ENCODE data around the gene C1orf159. TPM values are rescaled to one million over a fixed set of nuclear protein-coding genes. Genes with fewer than 3 reads are reported as not detected.
A peak's percentile ranks its signal among the peaks of the same experiment; 100 is the strongest.

The C1orf159 gene
- total RNA-seq, 2 donors from 2014 or later, result 13.4 to 17.1 TPM

- no peak overlapping the region for H3K27ac Mint-ChIP-seq
- no peak for DNase-seq
- no peak overlapping the region for H3K4me3 Mint-ChIP-seq
- H3K4me1 Mint-ChIP-seq, result peaks cover 3% of the 10 kb centered on the region
- ATAC-seq, result no peak
- no peaks in the 10 kb centered on the region for H3K36me3 Mint-ChIP-seq (ENCODE audit: low read depth)
- no peaks in the 10 kb centered on the region for H3K27me3 Mint-ChIP-seq
- no peaks in the 10 kb centered on the region for H3K9me3 ChIP-seq (ENCODE audit: control insufficient read depth, low read length, poor library complexity, severe bottlenecking)
These were observed 29.0 kb downstream of the C1orf159 start for GRCh38 chr1:1086911-1087341.

GRCh38 chr1:1085911-1086841, 29.7 kb downstream of the C1orf159 start:
- ATAC-seq (no peak), DNase-seq (no peak)
- no peak overlapping the region for H3K4me3 Mint-ChIP-seq
- no peak overlapping the region for H3K27ac Mint-ChIP-seq
- H3K27me3 Mint-ChIP-seq, result no peaks in the 10 kb centered on the region
- no peaks in the 10 kb centered on the region for H3K36me3 Mint-ChIP-seq (ENCODE audit: low read depth)
- H3K4me1 Mint-ChIP-seq, result peaks cover 3% of the 10 kb centered on the region
- H3K9me3 ChIP-seq (ENCODE audit: control insufficient read depth, low read length, poor library complexity, severe bottlenecking), result no peaks in the 10 kb centered on the region

DNA sequence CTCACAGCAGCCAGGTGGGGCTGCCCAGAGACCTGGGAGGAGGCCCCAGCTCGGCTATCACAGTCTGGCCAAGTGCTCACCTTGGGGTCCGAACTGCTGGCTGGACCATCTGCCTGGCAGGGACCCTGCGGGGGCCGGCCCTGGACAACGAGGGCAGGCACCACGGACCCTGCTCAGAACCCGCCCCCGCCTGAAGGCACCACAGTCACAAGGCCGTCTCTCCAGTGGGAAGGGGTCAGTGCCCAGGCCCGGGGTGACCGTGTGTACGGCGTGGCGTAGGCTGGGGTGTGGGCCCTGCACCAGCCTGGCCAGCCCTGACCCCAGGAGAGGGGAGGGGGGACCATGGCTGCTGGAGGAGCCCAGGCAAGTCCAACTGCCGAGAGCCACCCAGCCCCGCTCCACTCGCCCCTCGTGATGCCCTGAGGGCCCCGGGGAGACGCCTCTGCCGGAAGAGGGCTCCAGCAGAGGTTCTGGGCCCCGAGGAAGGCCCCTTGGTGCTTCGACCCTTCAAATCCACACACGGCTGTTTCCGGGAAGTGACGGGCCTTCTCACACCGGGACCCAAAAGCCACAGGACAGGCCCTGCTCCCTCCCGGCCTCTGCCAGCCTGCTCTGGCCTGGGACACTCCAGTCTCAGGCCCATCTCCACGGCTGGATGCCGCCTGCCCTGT, 30.6 kb downstream of the C1orf159 start:
- H3K4me3 Mint-ChIP-seq, result no peak overlapping the region
- DNase-seq (no peak), ATAC-seq (no peak)

DNA sequence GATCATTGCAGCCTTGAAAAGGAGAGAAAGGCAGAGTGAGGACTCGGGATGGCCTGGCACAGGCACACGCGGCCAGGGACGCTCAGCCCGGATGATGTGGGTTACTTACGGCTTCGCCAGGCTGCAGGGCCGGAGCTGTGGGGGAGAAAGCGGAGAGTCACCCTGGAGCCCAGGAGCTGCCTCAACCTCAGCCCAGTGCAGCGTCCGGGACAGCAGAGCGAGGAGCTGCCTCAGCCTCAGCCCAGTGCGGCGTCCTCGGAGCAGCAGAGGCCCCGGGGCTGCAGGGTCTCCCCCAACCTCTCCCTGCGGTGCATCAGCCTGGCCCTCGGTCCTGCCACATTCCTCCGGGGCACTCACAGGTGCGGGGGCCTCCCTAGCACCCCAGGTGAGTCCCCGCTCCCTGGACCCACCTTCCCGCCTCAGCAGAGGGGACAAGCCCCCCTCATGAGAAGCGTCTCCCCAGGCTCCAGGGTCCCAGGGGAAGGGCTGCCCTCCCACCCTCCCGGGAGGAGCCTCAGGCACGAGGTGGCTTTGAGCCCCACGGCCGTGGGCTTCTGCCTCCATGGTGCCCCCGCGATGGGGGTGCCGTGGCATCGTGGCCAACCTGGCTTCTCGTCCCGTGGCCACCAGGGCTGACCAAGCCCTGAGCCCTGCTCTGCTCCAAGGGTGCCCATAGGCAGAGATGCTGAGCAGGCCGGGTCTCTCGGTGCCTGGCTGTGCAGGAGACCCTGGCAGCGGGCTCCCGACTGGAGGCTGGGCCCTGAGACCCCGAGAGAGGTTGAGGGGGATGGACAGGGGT, 31.3 kb downstream of the C1orf159 start:
- Mint-ChIP-seq H3K4me3 (no peak overlapping the region), H3K27ac (no peak overlapping the region), H3K27me3 (no peaks in the 10 kb centered on the region), H3K36me3 (ENCODE audit: low read depth) (no peaks in the 10 kb centered on the region), H3K4me1 (peaks cover 1% of the 10 kb centered on the region)
- H3K9me3 ChIP-seq (ENCODE audit: control insufficient read depth, low read length, poor library complexity, severe bottlenecking), result no peaks in the 10 kb centered on the region
- ATAC-seq (no peak), DNase-seq (no peak)

More for the DNA sequence above, 30.6 kb downstream of the C1orf159 start:
- Mint-ChIP-seq H3K4me1 (peaks cover 3% of the 10 kb centered on the region), H3K27ac (no peak overlapping the region), H3K27me3 (no peaks in the 10 kb centered on the region), H3K36me3 (ENCODE audit: low read depth) (no peaks in the 10 kb centered on the region)
- H3K9me3 ChIP-seq (ENCODE audit: control insufficient read depth, low read length, poor library complexity, severe bottlenecking), result no peaks in the 10 kb centered on the region

GRCh38 chr1:1083416-1084371, 32.2 kb downstream of the C1orf159 start:
- no peak for DNase-seq
- ATAC-seq, result no peak
- H3K27me3 Mint-ChIP-seq, result no peaks in the 10 kb centered on the region
- no peaks in the 10 kb centered on the region for H3K9me3 ChIP-seq (ENCODE audit: control insufficient read depth, low read length, poor library complexity, severe bottlenecking)
- H3K36me3 Mint-ChIP-seq (ENCODE audit: low read depth), result no peaks in the 10 kb centered on the region
- peaks cover 3% of the 10 kb centered on the region for H3K4me1 Mint-ChIP-seq
- no peak overlapping the region for H3K27ac Mint-ChIP-seq
- H3K4me3 Mint-ChIP-seq, result no peak overlapping the region

DNA sequence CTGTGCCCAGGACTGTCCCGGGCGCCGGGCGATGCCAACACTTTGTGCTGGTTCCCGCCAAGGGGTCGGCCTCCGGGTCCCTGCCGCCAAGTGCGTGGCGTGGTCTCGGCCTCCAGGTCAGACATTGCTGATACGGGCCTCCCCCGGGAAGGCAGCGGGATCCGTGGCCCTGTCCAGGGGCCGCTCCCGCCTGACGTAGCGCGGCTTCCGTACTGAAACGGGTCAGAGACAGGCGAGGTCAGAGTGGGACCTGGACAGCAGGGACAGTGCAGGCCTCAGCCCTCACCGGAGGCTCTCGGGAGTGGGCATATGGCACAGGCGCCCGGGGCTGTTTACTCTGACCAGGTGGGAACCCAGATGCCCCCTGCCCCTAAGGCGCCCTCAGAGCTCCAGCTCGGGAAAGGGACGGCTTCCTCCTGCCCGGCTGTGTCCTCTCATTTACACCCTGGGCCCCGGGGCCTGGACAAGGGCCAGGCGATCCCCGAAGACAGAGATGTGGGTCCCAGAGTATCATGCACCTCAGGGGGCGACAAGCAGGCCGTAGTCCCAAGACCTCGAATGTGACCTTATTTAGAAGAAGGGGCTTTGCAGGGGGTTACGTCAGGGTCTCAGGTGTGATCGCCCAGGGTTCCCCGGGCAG, 33.0 kb downstream of the C1orf159 start:
- no peak overlapping the region for H3K4me3 Mint-ChIP-seq
- no peaks in the 10 kb centered on the region for H3K27me3 Mint-ChIP-seq
- no peaks in the 10 kb centered on the region for H3K36me3 Mint-ChIP-seq (ENCODE audit: low read depth)
- DNase-seq, result no peak
- peaks cover 3% of the 10 kb centered on the region for H3K4me1 Mint-ChIP-seq
- no peaks in the 10 kb centered on the region for H3K9me3 ChIP-seq (ENCODE audit: control insufficient read depth, low read length, poor library complexity, severe bottlenecking)
- ATAC-seq, result no peak
- H3K27ac Mint-ChIP-seq, result no peak overlapping the region

- no peaks in the 10 kb centered on the region for H3K9me3 ChIP-seq (ENCODE audit: control insufficient read depth, low read length, poor library complexity, severe bottlenecking)
- no peak for DNase-seq
- Mint-ChIP-seq H3K4me3 (no peak overlapping the region), H3K4me1 (peaks cover 3% of the 10 kb centered on the region), H3K27me3 (no peaks in the 10 kb centered on the region), H3K27ac (no peak overlapping the region), H3K36me3 (ENCODE audit: low read depth) (no peaks in the 10 kb centered on the region)
- ATAC-seq, result no peak
These were observed 33.6 kb downstream of the C1orf159 start for GRCh38 chr1:1082239-1082775.

DNA sequence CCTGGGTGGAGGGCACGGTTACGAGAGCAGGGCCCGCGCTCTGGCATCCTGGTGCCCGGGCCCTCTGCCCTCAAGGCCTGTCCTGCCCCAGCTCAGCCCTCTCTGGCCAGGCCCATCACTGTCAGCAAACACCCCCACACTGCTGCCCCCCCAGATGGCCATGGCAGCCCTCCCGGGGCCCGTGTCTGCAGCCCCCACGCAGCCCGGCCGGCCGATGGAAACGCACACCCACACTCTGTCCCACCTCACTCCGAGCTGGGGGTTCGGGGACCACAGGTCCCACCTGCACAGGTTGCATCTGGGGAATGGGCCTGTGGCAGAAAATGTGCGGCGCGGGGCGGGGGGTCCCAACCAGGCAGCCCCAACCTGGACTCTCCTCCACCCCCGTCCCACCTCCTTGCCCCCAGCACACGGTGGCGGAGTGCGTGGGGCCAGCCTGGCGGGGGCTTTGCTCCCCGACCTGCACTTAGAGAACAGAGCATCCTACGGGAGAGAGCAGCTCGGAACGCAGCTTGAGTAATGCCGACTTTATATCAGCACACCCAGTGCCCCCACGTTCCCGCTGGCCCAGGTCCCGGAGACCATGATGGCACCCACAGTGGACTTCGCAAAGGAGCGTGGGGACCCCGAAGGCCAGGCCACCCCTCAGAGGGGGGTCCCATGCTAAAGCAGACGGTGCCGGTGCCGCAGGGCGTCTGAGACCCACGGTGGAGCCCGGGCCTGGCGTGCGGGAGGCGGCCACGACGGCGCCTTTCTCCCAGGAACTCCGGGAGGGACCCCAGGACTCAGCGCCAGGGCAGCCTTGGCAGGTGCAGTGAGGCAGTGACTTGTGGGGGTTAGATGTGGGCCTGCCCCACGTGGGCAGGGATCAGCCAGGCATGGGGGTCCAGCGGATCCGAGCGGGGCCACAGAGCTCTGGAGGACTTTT, 34.3 kb downstream of the C1orf159 start:
- H3K9me3 ChIP-seq (ENCODE audit: control insufficient read depth, low read length, poor library complexity, severe bottlenecking), result no peaks in the 10 kb centered on the region
- no peak for ATAC-seq
- no peaks in the 10 kb centered on the region for H3K36me3 Mint-ChIP-seq (ENCODE audit: low read depth)
- H3K27me3 Mint-ChIP-seq, result no peaks in the 10 kb centered on the region
- H3K4me3 Mint-ChIP-seq, result no peak overlapping the region
- H3K27ac Mint-ChIP-seq, result no peak overlapping the region
- peak in 1 of 3 donors; percentile 10 for DNase-seq
- peaks cover 3% of the 10 kb centered on the region for H3K4me1 Mint-ChIP-seq

DNA sequence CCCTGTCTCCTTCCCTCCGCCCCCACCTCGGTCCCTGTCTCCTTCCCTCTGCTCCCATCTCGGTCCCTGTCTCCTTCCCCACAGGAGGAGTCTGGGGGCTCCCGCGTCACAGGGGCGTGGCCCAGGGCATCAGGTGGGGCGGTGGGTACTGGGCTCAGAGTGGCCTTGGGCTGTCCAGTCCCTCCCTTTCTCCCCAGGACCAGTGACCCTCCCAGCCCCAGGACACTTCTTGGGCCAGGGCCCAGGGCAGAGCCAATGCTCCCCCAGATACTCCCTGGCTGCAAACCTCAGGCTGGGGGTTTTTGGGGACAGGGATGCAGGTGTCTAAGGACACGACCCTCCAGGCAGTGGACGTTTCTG, 35.0 kb downstream of the C1orf159 start:
- H3K9me3 ChIP-seq (ENCODE audit: control insufficient read depth, low read length, poor library complexity, severe bottlenecking), result no peaks in the 10 kb centered on the region
- no peak overlapping the region for H3K27ac Mint-ChIP-seq
- H3K4me3 Mint-ChIP-seq, result no peak overlapping the region
- no peak for ATAC-seq
- peaks cover 3% of the 10 kb centered on the region for H3K4me1 Mint-ChIP-seq
- no peaks in the 10 kb centered on the region for H3K27me3 Mint-ChIP-seq
- no peaks in the 10 kb centered on the region for H3K36me3 Mint-ChIP-seq (ENCODE audit: low read depth)
- DNase-seq, result no peak

GRCh38 chr1:1080122-1080757, 35.6 kb downstream of the C1orf159 start:
- H3K9me3 ChIP-seq (ENCODE audit: control insufficient read depth, low read length, poor library complexity, severe bottlenecking), result no peaks in the 10 kb centered on the region
- no peak overlapping the region for H3K27ac Mint-ChIP-seq
- no peaks in the 10 kb centered on the region for H3K27me3 Mint-ChIP-seq
- ATAC-seq, result peak; percentile 58
- peaks cover 3% of the 10 kb centered on the region for H3K4me1 Mint-ChIP-seq
- H3K4me3 Mint-ChIP-seq, result no peak overlapping the region
- no peaks in the 10 kb centered on the region for H3K36me3 Mint-ChIP-seq (ENCODE audit: low read depth)
- DNase-seq, result no peak

Measured in T-helper 17 cell (primary cell).